Measurements from ENCODE around the gene DOCK3.

DNA sequence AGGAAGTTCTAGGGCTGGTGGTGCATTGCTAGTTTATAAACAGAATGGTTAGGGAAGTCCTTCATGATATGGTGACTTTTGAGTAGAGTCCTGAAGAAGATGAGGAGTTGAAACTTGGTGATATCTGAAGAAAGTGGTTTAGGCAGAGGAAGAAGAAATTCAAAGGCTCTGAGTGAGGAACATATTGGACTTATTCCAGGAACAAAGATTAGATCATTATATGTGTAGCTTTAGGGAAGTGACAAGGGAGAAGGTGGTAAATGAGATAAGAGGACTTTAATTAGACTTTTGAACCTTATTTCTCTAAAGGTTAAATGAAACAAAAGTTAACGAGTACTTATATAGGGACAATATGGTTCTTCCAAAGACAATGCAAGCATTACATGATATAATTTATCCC is 286.7 kb downstream of the DOCK3 start:
- no peak for TF ChIP-seq JUN (CRISPR knock-in tag; IDR thresholded peaks at IDR 0.05)
- no peak for TF ChIP-seq NFYB (CRISPR knock-in tag; conservative IDR thresholded peaks at IDR 0.05; ENCODE audit: low read depth)
- no peak for TF ChIP-seq TCF7 (CRISPR knock-in tag; IDR thresholded peaks at IDR 0.05; ENCODE audit: low read depth)
- TF ChIP-seq E2F5 (CRISPR knock-in tag; IDR thresholded peaks at IDR 0.05) = no peak
- no peak for TF ChIP-seq CREB1 (CRISPR knock-in tag; IDR thresholded peaks at IDR 0.05)
- no peak for TF ChIP-seq ETV6 (CRISPR knock-in tag; IDR thresholded peaks at IDR 0.05)
- no peak for TF ChIP-seq CTCF (IDR thresholded peaks at IDR 0.05)
- no peak for TF ChIP-seq ZNF138 (CRISPR knock-in tag; conservative IDR thresholded peaks at IDR 0.05)
- TF ChIP-seq TP53 (CRISPR knock-in tag; IDR thresholded peaks at IDR 0.05) = no peak
- no peak for TF ChIP-seq FOXP4 (CRISPR knock-in tag; IDR thresholded peaks at IDR 0.05)
- TF ChIP-seq, protein P1, sequence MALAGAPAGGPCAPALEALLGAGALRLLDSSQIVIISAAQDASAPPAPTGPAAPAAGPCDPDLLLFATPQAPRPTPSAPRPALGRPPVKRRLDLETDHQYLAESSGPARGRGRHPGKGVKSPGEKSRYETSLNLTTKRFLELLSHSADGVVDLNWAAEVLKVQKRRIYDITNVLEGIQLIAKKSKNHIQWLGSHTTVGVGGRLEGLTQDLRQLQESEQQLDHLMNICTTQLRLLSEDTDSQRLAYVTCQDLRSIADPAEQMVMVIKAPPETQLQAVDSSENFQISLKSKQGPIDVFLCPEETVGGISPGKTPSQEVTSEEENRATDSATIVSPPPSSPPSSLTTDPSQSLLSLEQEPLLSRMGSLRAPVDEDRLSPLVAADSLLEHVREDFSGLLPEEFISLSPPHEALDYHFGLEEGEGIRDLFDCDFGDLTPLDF (CRISPR knock-in tag; IDR thresholded peaks at IDR 0.05) = no peak
- no peak for TF ChIP-seq GTF2I (CRISPR knock-in tag; conservative IDR thresholded peaks at IDR 0.05)
- no peak for TF ChIP-seq PRDM15 (CRISPR knock-in tag; IDR thresholded peaks at IDR 0.05)

All from WTC11 (cell line).